Measurements from ENCODE around the gene DSCAML1.

The DSCAML1 gene

GRCh38 chr11:117654281-117655255 is 142.4 kb downstream of the DSCAML1 start:
- DNase-seq = no peak

GRCh38 chr11:117652521-117652920 is 144.5 kb downstream of the DSCAML1 start:
- no peak for DNase-seq

- no peak for DNase-seq
Measured at GRCh38 chr11:117649296-117650055, 147.5 kb downstream of the DSCAML1 start.

DNA sequence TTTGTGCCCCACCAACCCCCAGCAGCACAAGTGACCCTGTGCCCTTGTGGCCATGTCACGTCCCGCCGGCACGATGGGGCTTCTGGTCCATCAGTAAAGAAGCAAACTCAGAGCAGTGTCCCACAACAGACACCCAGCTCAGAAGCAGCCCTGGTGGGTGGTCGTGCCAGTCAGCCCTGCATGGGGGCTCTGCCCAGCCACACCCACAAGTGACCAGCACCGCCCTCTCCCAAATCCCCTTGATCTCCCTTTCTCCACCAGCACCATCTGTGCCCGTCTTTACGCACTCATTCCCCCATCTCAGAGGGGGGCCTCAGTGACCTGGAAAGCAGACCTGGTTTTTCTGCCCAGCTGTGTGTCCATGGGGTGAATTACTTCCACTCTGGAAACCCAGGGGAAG is 149.1 kb downstream of the DSCAML1 start:
- no peak for DNase-seq

DNA sequence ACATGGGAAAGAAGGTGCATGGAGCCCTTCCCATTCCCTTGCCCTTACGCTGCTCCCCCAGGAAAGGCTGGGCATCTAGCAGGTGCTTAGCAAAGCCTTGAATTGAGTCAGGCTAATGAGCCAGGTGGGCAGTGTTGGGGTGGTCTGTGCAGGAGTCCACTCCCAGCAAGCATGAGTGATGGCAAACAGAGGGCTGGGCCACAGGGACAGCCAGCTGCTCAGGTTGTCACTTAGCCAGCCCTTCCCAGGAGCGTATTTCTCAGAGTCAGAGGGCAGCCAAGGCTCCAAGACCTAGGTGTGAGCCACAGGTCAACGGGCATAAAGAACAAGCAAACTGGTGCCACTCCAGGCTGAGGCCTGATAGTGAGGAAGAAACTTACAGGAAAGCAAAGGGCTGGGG is 149.8 kb downstream of the DSCAML1 start:
- DNase-seq = no peak

GRCh38 chr11:117646411-117646810 is 150.6 kb downstream of the DSCAML1 start:
- no peak for DNase-seq

DNA sequence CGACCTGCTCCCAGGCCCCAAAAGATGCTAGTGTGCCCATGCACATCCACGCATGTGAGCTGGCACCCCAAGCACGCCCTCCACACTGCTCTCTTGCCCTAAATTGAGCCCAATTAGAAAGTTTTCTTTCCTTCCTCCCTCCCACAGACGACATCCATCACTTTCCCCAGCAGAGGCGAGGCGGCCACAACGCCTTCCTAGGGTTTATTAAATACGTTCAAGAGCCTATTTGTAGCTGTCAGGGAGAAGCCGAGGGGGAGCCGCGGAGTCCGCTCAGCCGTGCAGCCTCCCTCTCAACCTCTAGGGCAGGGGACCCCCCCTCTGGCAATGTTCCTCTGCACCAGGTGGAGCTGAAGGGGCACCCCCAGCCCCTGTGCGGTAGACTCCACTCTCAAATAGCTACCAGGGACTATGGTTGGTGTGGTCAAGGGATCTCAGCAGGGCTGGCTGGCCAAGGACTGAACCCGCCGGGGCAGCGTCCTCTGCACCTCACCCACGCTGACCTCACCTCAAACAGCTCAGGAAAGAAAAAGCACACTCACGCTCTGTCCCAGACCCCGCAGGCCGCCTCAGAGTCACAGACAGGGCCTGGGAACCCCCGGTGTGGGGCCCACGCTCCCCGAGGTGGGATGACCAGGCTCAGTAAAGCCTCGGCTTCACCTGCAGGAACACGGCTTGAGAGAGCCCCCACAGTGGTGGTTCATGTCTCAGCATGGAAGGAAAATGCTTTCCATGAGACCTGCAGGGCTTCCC is 152.4 kb downstream of the DSCAML1 start:
- no peak for DNase-seq

DNA sequence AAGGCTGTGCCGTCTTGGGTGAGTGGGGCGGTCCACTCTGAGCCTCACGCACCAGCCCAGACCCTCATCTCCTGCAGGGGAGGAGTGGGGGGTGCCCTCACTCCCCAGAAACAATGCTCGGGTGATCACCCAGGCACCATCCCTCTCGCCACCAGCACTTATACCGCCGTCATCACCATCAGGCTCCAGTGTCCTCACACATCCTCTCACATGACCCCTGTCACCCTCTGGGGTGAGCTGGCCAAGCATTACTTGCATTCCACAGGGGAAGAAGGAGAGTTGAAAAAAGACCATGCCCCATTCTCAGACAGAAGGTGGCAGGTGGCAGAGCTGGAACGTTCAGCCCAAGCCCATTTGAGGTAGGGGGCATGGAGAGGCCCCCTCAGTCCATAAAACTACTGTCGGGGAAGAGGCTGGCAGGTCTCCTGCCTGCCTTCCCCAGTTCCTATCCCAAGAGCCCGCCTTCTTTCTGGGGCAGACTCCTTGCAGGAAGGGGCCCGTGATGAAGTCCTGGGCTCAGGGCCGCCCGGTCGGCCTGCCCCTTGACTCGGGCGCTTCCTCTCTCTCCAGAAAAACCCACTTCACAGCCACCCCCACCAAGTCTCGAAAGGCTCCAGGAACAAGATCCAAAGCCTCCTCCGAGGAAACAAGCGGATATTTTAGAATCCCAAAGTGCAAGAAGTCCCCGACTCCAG is 153.3 kb downstream of the DSCAML1 start:
- no peak for DNase-seq

DNA sequence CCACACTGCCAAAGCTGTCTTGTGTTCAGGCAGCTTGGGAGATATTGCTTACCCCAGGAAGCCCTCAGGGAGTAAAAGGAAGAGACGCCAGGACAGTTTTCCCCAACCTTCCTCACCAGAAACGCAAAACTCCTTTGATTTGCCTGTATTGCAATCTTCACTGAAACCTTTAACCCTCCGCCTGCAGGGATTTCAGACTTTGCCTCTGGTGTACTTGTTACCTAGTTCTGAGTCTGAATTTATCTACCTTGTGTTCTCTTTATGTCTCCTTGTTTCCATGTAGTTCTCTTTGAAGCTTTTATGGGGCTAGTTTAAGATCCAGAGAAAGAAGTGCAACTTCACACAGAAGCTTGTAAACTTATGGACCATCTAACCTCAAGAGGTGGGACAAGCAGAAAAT is 154.2 kb downstream of the DSCAML1 start:
- DNase-seq = no peak

GRCh38 chr11:117642396-117642795 is 154.6 kb downstream of the DSCAML1 start:
- no peak for DNase-seq

DNA sequence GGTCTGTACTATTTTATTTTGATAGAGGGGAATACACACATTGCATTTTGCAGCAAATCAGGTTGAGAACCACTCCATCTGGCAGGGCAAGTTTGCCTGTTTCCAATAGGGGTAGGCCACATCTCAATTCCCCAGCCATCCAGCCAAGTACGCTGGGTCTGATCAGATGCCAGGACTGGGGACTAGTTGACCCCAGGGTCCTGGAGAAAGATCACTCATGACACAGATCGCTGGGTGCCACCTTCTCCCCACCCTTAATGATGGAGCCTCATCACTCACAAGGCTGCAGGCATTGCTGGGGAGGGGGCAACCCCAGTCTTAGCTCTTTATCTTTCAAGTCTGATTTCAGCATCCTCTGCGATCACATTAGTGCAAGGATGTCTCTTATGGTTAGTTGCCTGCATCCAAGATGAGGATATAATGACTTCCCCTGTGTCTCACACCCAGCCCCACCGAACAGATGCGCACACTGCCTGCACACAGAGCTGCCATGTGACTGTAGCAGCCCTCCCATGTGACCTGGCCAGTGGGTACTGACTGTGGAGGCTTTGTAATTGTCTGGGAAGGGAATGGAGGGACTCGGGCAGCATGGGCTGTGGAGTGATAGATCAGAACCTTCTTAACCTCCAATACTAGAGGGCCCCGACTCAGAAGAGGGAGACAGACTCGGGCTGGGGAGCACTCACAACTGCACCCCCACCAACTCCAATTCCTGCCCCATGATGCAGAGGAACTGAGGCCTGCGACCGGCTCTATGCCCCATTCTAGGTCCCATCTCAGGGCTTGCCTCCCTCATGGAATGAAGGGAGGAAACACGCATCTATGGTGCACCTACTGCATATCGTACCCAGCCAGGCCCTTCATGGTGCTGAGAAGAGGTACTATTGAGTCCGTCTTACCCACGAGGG is 155.8 kb downstream of the DSCAML1 start:
- DNase-seq = no peak

DNA sequence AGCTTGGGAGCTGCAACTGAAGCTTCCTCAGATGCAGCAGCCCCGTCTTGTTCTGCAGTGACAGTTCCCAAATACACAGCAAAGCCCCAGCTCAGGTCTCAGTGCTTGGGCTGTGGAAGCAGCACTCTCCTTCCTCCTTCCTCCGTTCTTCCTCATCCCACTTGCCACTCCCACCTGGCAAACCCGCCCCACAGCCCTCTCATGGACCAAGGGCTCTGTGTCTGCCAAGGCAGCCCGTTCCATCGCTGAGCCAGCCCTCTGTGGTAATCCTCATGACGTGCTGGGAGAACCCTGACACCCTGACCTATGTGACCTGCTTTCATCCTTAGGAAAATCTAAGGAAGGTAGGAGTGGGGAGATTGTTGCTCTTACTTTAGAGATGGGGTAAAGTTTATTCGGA is 157.0 kb downstream of the DSCAML1 start:
- no peak for DNase-seq

- no peak for DNase-seq
Measured at GRCh38 chr11:117639601-117640000, 157.4 kb downstream of the DSCAML1 start.

- DNase-seq = no peak
Measured at GRCh38 chr11:117638911-117639543, 158.0 kb downstream of the DSCAML1 start.

GRCh38 chr11:117634756-117635603 is 162.0 kb downstream of the DSCAML1 start:
- no peak for DNase-seq

DNA sequence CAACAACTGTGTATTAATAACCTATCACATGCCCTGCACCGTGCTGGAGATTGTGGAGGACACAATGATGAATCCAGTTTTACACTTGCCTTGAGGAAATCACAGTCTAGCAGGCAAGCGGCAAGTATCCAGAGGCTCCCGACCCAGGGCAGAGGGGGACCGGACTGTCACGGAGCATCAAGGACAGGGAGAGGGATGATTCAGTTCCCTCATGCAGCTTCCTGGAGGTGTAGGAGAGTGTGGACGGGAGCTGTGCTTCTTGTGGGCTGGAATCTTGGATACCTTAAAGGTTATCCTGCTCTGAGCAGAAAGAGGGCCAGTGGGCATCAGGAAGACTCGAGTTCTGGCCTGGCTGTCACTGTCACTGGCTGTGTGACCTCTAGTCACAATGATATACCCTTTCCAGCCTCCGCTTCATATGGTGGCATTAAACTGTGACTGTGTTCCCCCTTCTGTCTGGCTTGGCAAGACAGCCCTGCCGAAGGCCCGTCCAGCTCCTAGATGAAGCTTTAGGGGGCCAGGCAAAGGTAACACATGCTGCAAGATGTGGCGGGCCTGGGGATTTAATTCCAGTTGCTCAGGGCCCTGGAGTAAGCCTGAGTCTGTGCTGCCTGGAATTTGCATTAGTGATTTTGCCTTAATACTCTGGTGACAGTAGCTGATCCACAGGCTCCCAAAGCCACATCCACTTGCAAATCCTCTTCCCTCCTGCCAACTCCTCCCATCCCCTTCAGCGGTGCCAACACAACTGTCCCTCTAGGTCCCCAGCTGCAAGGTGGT is 162.8 kb downstream of the DSCAML1 start:
- DNase-seq = no peak

DNA sequence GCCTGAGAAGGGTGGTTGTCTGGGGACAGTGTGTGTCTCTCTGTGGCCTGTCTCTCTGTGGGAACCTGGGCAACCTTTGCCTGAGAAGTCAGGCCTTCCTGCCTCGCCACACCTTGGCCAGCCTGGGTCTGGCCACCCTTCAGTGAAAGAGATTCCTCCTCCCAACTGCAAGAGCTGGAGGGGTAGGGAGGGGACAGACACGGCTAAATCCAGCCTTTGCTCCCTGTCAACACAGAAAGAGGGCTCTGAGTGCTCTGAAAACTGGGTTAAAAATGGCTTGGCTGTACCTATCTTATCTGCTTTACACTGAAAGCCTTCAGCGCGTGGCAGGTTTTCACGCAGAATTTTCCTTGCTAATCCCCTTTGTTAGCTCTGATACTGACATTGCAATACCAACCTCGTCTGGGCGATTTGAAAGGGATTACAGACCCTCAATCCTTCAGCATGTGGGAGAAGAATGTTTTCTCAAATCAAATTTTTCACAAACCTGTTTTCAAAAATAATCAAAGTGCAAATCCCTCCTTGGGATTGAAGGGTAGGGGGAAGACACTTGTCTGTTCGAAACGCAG is 163.7 kb downstream of the DSCAML1 start:
- DNase-seq = no peak

DNA sequence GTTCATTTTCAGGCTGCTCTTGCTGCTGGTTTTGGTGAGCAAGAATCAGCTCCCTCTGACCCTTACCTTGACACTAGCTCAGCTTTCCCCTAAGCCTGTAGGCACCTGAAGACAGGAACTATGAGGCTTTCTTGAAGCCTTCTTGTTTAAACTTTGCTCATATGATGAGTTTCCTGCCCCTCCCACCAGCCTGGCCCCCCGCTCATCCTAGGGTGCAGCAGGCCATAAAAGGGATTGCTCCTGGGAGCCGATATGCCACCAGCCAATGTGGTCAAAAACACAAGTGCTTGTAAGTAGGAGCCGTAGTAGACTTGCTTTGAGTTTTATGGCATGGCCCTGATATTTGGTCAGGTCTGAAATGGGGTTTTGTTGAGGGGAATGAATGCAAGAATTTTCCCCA is 164.7 kb downstream of the DSCAML1 start:
- no peak for DNase-seq

Data from suppressor macrophage treated with lipopolysaccharide for 1 hour (primary cell).